BLaER1 (cell line): ENCODE data around the gene CCDC28B.
A peak's percentile ranks its signal among the peaks of the same experiment; 100 is the strongest.

Source experiments
- H3K27ac ChIP-seq: shearing (Covaris generic); formaldehyde crosslinking; 2 replicates; pipeline ENCODE4 v1.8.1; 2022
- H3K27me3 ChIP-seq: shearing (Covaris generic); formaldehyde crosslinking; 2 replicates; pipeline ENCODE4 v1.8.1; 2022
- H3K36me3 ChIP-seq: shearing (Covaris generic); formaldehyde crosslinking; 2 replicates; pipeline ENCODE4 v1.8.1; 2022
- H3K4me1 ChIP-seq: shearing (Covaris generic); formaldehyde crosslinking; 2 replicates; pipeline ENCODE4 v1.8.1; 2022
- H3K4me2 ChIP-seq: shearing (Covaris generic); formaldehyde crosslinking; 2 replicates; pipeline ENCODE4 v1.8.1; 2022
- H3K4me3 ChIP-seq: shearing (Covaris generic); formaldehyde crosslinking; 2 replicates; pipeline ENCODE4 v1.8.1; 2022
- H3K9ac ChIP-seq: shearing (Covaris generic); formaldehyde crosslinking; 2 replicates; pipeline ENCODE4 v1.8.1; 2022
- H3K9me3 ChIP-seq: shearing (Covaris generic); formaldehyde crosslinking; 2 replicates; pipeline ENCODE4 v1.8.1; 2022
- H4K20me1 ChIP-seq: shearing (Covaris generic); formaldehyde crosslinking; 2 replicates; pipeline ENCODE4 v1.8.1; 2022
- Cebpa-rat ChIP-seq: shearing (Covaris generic); IDR thresholded peaks from 2 replicates; pipeline ENCODE4 v1.8.1; 2022

The CCDC28B gene

GRCh38 chr1:32179443-32180185 is 20.8 kb upstream of the CCDC28B start, which contains the start of gene TXLNA:
Gene TXLNA (plus strand): TSS chr1:32179675. CDS start chr1:32180346, 671 bp downstream.
- Histone ChIP-seq H3K36me3 (peaks cover 45% of the 10 kb centered on the region), H3K4me2 (peak within 1 kb of the TSS; percentile 95), H3K4me3 (peak within 1 kb of the TSS; percentile 82), H4K20me1 (peaks cover 46% of the 10 kb centered on the region), H3K9ac (peak within 1 kb of the TSS; percentile 96), H3K9me3 (no peaks in the 10 kb centered on the region), H3K4me1 (peaks cover 47% of the 10 kb centered on the region), H3K27me3 (no peaks in the 10 kb centered on the region), H3K27ac (peak within 1 kb of the TSS; percentile 90)
- TF ChIP-seq Cebpa-rat = no peak

GRCh38 chr1:32180186-32181060 is 20.0 kb upstream of the CCDC28B start:
- H3K4me2 ChIP-seq = peak overlapping the region; percentile 95
- peaks cover 54% of the 10 kb centered on the region for H4K20me1 ChIP-seq
- peak overlapping the region; percentile 90 for H3K27ac ChIP-seq
- no peak for TF ChIP-seq Cebpa-rat
- peak overlapping the region; percentile 82 for H3K4me3 ChIP-seq
- H3K27me3 ChIP-seq = no peaks in the 10 kb centered on the region
- H3K36me3 ChIP-seq = peaks cover 45% of the 10 kb centered on the region
- peaks cover 52% of the 10 kb centered on the region for H3K4me1 ChIP-seq
- peak overlapping the region; percentile 96 for H3K9ac ChIP-seq
- no peaks in the 10 kb centered on the region for H3K9me3 ChIP-seq

- H3K36me3 ChIP-seq = peaks cover 51% of the 10 kb centered on the region
- H3K4me2 ChIP-seq = peak overlapping the region; percentile 95
- H3K4me3 ChIP-seq = peak overlapping the region; percentile 82
- peak overlapping the region; percentile 96 for H3K9ac ChIP-seq
- no peak for TF ChIP-seq Cebpa-rat
- no peaks in the 10 kb centered on the region for H3K27me3 ChIP-seq
- peaks cover 57% of the 10 kb centered on the region for H3K4me1 ChIP-seq
- peaks cover 61% of the 10 kb centered on the region for H4K20me1 ChIP-seq
- no peaks in the 10 kb centered on the region for H3K9me3 ChIP-seq
- peak overlapping the region; percentile 90 for H3K27ac ChIP-seq
Observed at GRCh38 chr1:32181065-32181464, 19.3 kb upstream of the CCDC28B start.

GRCh38 chr1:32181563-32181962 is 18.8 kb upstream of the CCDC28B start:
- no peak for TF ChIP-seq Cebpa-rat
- Histone ChIP-seq H3K4me2 (peak overlapping the region; percentile 95), H3K27me3 (no peaks in the 10 kb centered on the region), H3K9ac (peak overlapping the region; percentile 96; the same call in 1 of the 2 replicates), H3K27ac (peak overlapping the region; percentile 90; the same call in 1 of the 2 replicates), H3K4me1 (peaks cover 62% of the 10 kb centered on the region), H3K9me3 (no peaks in the 10 kb centered on the region), H4K20me1 (peaks cover 66% of the 10 kb centered on the region), H3K36me3 (peaks cover 56% of the 10 kb centered on the region), H3K4me3 (peak overlapping the region; percentile 82)

GRCh38 chr1:32182060-32182459 is 18.3 kb upstream of the CCDC28B start:
- Histone ChIP-seq H3K9ac (0 out of 2 replicates have a peak overlapping the region, but pooled peaks have one; percentile 30), H4K20me1 (peaks cover 70% of the 10 kb centered on the region), H3K27ac (no peak overlapping the region; the same call in 1 of the 2 replicates), H3K4me2 (peak overlapping the region; percentile 95), H3K4me3 (peak overlapping the region; percentile 82; the same call in 1 of the 2 replicates), H3K9me3 (no peaks in the 10 kb centered on the region), H3K27me3 (no peaks in the 10 kb centered on the region), H3K4me1 (peaks cover 63% of the 10 kb centered on the region), H3K36me3 (peaks cover 61% of the 10 kb centered on the region)
- no peak for TF ChIP-seq Cebpa-rat

GRCh38 chr1:32184650-32185049 is 15.7 kb upstream of the CCDC28B start:
- peaks cover 87% of the 10 kb centered on the region for H3K36me3 ChIP-seq
- peaks cover 55% of the 10 kb centered on the region for H3K4me1 ChIP-seq
- no peak overlapping the region for H3K27ac ChIP-seq
- no peak for TF ChIP-seq Cebpa-rat
- H3K27me3 ChIP-seq = no peaks in the 10 kb centered on the region
- peaks cover 96% of the 10 kb centered on the region for H4K20me1 ChIP-seq
- H3K4me3 ChIP-seq = no peak overlapping the region
- no peaks in the 10 kb centered on the region for H3K9me3 ChIP-seq
- H3K4me2 ChIP-seq = peak overlapping the region; percentile 3; the same call in 1 of the 2 replicates
- no peak overlapping the region; the same call in 1 of the 2 replicates for H3K9ac ChIP-seq

- Histone ChIP-seq H3K9ac (no peak overlapping the region), H3K4me2 (no peak overlapping the region; the same call in 1 of the 2 replicates), H3K4me1 (peaks cover 48% of the 10 kb centered on the region), H3K36me3 (peaks cover 100% of the 10 kb centered on the region), H3K27me3 (no peaks in the 10 kb centered on the region), H3K4me3 (no peak overlapping the region), H3K27ac (0 out of 2 replicates have a peak overlapping the region, but pooled peaks have one; percentile 15), H3K9me3 (no peaks in the 10 kb centered on the region), H4K20me1 (peaks cover 100% of the 10 kb centered on the region)
- TF ChIP-seq Cebpa-rat = no peak
Observed at GRCh38 chr1:32186077-32186476, 14.3 kb upstream of the CCDC28B start.

- peaks cover 100% of the 10 kb centered on the region for H3K36me3 ChIP-seq
Observed at GRCh38 chr1:32186491-32186890, 13.9 kb upstream of the CCDC28B start.

GRCh38 chr1:32187850-32188249 is 12.5 kb upstream of the CCDC28B start:
- no peak overlapping the region for H3K4me2 ChIP-seq
- H3K9me3 ChIP-seq = no peaks in the 10 kb centered on the region
- H3K27ac ChIP-seq = 0 out of 2 replicates have a peak overlapping the region, but pooled peaks have one; percentile 12
- no peak for TF ChIP-seq Cebpa-rat
- H4K20me1 ChIP-seq = peaks cover 99% of the 10 kb centered on the region
- peaks cover 30% of the 10 kb centered on the region for H3K4me1 ChIP-seq
- no peak overlapping the region for H3K4me3 ChIP-seq
- no peak overlapping the region for H3K9ac ChIP-seq
- H3K36me3 ChIP-seq = peaks cover 100% of the 10 kb centered on the region
- no peaks in the 10 kb centered on the region for H3K27me3 ChIP-seq

More at GRCh38 chr1:32186491-32186890, 13.9 kb upstream of the CCDC28B start:
- Histone ChIP-seq H3K4me3 (no peak overlapping the region), H4K20me1 (peaks cover 100% of the 10 kb centered on the region), H3K27ac (no peak overlapping the region), H3K4me2 (no peak overlapping the region; the same call in 1 of the 2 replicates), H3K27me3 (no peaks in the 10 kb centered on the region), H3K9me3 (no peaks in the 10 kb centered on the region), H3K9ac (no peak overlapping the region), H3K4me1 (peaks cover 44% of the 10 kb centered on the region)
- no peak for TF ChIP-seq Cebpa-rat
